HG03558 (cell line): ENCODE results near the gene KYAT1.
A peak's percentile ranks its signal among the peaks of the same experiment; 100 is the strongest.
"Not testable (repeated sequence)": the region's sequence is repeated elsewhere in the genome, so short reads cannot be mapped to it uniquely, and the experiment has no call there.

Source experiments
- ATAC-seq: cut with Tn5 transposase; IDR thresholded peaks from one replicate; pipeline ENCODE4 v1.9.1; 2021; ENCODE audit warnings: moderate number of reproducible peaks; ENCODE audit not compliant: unreplicated experiment; ENCODE audit errors: extremely low read depth

The KYAT1 gene

GRCh38 chr9:128845186-128845931 lies 36.4 kb downstream of the KYAT1 start:
- no peak for ATAC-seq

DNA sequence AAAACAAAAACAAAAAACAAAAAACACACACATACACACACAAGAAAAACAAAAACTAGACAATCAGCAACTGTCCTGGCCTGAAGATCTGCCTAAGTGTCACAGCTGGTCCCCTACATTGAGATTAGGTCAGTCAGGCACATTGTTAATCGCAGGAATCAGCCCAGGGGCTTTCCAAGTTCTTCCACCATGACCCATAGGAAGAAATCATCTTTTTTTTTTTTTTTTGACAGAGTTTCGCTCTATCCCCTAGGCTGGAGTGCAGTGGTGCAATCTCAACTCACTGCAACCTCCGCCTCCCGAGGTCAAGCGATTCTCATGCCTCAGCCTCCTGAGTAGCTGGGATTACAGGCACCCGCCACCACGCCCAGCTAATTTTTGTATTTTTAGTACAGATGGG lies 38.6 kb downstream of the KYAT1 start:
- ATAC-seq = not testable (repeated sequence)

- ATAC-seq = no peak
Measured at GRCh38 chr9:128841694-128842492, 39.9 kb downstream of the KYAT1 start.

DNA sequence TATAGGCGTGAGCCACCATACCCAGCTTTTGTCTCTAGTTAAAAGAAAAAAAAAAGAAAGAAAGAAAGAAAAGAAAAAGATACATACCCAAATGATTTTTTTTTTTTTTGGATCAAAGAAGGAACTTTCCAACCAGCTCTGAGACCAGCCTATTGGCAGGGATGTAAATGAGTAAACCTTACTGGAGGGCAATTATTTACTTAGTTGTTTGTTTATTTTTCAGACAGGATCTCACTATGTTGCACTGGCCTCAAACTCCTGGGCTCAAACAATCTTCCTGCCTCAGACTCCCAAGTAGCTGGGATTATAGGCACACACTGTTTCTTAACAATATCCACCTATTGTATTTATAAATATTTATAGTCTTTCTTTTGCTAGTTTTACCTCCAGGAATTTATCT lies 41.2 kb downstream of the KYAT1 start:
- no peak for ATAC-seq

DNA sequence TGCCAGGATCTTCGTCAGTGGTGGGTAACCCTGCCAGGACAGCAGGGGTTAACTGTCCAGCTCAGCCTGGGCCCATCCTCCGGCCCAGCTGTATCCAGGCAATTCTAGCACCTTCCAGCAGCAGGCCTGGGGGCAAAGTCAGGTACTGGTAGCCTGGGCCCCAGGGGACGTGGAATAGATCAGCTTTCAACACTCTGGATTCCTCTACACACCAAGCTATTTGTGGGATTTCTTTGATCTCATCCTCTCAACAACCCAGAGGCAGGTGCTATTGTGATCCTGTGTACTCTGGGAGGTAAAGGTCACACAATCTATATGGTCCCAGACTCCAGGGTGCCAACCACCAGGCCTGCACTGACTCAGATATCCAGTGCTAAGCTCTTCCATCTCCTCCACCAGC lies 43.4 kb downstream of the KYAT1 start:
- ATAC-seq = no peak

DNA sequence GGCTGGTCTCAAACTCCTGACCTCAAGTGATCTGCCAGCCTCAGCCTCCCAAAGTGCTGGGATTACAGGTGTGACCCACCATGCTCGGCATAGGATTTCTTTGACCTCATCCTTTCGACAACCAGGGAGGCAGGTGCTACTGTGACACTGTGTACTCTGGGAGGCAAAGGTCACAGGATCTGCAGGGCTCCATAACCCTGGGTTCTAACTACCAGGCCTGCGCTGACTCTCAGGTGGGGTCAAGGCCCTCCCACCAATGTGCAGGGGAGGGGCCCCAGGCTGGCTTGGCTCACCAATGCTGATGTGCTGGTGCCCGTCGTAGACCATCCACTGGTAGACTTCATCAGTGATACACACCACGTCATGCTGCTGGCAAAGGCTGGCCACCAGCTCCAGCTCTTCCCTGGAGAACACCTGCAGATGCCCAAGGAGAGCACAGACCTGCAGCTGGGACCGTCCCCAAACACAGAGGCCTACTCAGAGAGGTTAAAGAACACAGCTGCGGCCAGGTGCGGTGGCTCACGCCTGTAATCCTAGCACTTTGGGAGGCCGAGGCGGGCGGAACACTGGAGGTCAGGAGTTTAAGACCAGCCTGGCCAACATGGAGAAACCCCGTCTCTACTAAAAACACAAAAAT lies 45.1 kb downstream of the KYAT1 start:
- ATAC-seq = no peak

DNA sequence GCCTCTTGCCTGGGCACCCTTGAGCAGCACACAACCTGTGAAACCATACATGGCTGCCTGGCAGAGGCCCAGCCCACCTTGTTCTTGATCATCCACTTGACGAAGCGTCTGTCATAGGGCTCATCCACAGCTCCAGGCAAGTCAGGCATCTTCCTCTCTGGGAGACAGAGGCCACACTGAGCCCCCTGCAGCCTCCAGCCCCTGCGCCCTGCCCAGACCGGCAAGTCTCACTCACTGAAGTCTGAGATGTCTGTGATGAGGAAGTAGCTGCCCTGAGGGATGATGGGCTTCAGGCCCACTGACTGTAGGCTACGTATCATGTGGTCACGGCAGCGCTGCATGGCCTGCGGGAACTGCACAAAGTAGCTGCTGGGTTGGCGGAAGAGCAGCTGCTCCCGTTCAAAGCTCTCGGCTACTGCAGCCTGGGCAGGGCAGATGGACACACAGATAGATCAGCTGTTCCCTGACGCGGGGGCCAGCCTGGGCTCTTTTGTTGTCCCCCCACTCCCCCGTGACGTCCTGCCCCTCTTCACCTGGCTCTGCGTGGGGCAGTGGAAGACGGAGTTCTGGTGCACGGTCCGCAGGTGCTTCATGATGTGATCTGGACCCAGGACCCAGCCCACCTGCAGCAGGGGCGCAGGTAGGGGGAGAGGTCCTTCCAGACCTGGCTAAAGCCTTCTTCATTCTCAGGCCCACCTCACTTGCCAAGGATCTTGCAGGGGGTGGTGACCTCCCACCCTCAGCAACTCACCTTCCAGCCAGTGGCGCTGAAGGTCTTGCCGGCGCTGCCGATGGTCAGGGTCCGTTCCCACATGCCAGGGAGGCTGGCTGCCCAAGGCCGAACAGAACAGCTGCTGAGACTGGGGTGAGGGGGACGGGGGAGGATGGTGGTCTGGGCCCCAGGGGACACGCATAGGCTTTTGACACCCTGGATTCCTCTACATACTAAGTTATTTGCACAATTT lies 46.2 kb downstream of the KYAT1 start:
- no peak for ATAC-seq

- ATAC-seq = no peak
Measured at GRCh38 chr9:128833696-128834095, 48.1 kb downstream of the KYAT1 start.

- peak; percentile 79 for ATAC-seq
Measured at GRCh38 chr9:128829477-128830251, 52.1 kb downstream of the KYAT1 start, which contains the start of gene SPOUT1. Gene SPOUT1 (minus strand): TSS chr9:128829794. CDS start chr9:128829780, 14 bp downstream.

GRCh38 chr9:128828719-128829452 lies 52.9 kb downstream of the KYAT1 start:
- no peak for ATAC-seq

DNA sequence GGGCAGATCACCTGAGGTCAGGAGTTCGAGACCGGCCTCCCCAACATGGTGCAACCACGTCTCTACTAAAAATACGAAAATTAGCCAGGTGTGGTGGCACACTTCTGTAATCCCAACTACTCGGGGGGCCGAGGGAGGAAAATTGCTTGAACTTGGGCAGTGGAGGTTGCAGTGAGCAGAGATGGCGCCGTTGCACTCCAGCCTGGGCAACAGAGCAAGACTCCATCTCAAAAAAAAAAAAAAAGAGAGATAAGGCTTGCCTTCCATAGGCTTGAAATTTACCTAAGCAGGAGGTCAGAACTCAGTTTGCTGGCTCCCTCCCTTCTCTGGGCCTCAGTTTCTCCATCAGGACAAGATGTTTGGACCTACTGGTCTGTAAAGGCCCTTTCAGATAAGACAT lies 53.5 kb downstream of the KYAT1 start:
- ATAC-seq = no peak

DNA sequence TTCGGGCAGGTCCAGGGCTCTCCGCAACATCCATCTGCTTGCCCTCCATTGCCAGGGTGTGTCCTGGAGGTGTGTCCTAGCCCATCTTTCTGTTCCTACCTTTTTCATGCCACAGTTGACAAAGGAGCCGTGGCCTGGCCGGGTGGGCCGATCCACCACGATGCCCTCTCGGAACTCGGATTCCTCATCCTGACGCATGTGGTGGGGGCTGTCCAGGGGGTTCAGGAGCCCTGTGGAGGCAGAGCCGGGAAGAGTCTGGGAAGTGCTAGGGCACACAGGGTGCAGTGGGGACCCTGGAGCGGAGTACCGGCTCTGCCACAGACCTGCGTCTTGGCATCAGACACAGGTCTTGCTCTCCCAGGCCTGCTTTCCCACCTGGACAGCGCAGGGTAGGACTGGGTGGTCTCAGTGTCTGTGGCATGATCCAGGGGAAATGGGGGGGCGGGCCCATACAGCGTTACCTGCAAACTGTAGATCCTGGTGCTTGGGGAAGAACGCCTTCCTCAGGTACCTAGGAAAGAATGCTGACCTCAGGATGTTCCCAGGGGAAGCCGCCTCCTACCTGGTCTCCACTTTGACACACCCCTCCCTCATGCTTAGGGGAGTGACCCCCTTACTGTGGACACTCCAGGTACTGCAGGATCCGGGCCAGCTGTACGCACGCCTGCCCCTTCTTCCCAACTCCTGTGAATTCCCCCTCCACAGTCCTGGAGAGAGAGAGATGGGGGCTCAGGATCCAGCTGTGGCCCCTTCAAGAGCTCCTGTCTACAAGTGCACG lies 55.6 kb downstream of the KYAT1 start:
- no peak for ATAC-seq

GRCh38 chr9:128824911-128825310 lies 56.8 kb downstream of the KYAT1 start:
- no peak for ATAC-seq

GRCh38 chr9:128823903-128824406 lies 57.8 kb downstream of the KYAT1 start:
- ATAC-seq = no peak

GRCh38 chr9:128823362-128823902 lies 58.3 kb downstream of the KYAT1 start:
- no peak for ATAC-seq

GRCh38 chr9:128822407-128823042 lies 59.2 kb downstream of the KYAT1 start:
- ATAC-seq = no peak
